ENCODE data around the gene SNRNP48. TPM values are rescaled to one million over a fixed set of nuclear protein-coding genes. Genes with fewer than 3 reads are reported as not detected.
A peak's percentile ranks its signal among the peaks of the same experiment; 100 is the strongest.

SNRNP48 gene
- total RNA-seq, 1 experiment from 2014 or later: 29.1 TPM

GRCh38 chr6:7640607-7641577, 50.9 kb downstream of the SNRNP48 start:
- H3K4me1 ChIP-seq: peaks cover 19% of the 10 kb centered on the region
- DNase-seq: peak; percentile 30 to 45
- no peaks in the 10 kb centered on the region for H3K27me3 ChIP-seq (replicated peaks; ENCODE audit: control insufficient read depth, insufficient read depth, low read length)
- no peaks in the 10 kb centered on the region for H3K36me3 ChIP-seq (ENCODE audit: control insufficient read depth, insufficient read depth, low read length)
- H3K27me3 Mint-ChIP-seq (ENCODE audit: insufficient read depth, unreplicated experiment): no peaks in the 10 kb centered on the region
- H3K4me3 ChIP-seq (ENCODE audit: low read depth, low read length): no peak overlapping the region
- no peak for TF ChIP-seq CTCF (IDR thresholded peaks at IDR 0.05; ENCODE audit: insufficient read depth in 1 of 2, low read depth in 1 of 2, low read length in 1 of 2, severe bottlenecking in 1 of 2, unreplicated experiment in 1 of 2)
- no peaks in the 10 kb centered on the region for H3K36me3 Mint-ChIP-seq (ENCODE audit: insufficient read depth, unreplicated experiment)
- H3K27ac Mint-ChIP-seq (ENCODE audit: unreplicated experiment): peak overlapping the region; percentile 82
- POLR2A ChIA-PET: no interaction called here
- H3K9me3 Mint-ChIP-seq (ENCODE audit: unreplicated experiment): no peaks in the 10 kb centered on the region
- no peak overlapping the region for H3K4me3 Mint-ChIP-seq (ENCODE audit: unreplicated experiment)
- no TSS peak for BruUV-seq (replicated peaks)
- intact Hi-C loops (cut with micrococcal nuclease; ENCODE audit: unreplicated experiment): no loop called here
- H3K4me1 Mint-ChIP-seq (ENCODE audit: low read depth, unreplicated experiment): peaks cover 14% of the 10 kb centered on the region
- H3K9me3 ChIP-seq: no peaks in the 10 kb centered on the region
- CTCF ChIA-PET: no interaction called here

- no peaks in the 10 kb centered on the region for H3K36me3 ChIP-seq (ENCODE audit: control insufficient read depth, insufficient read depth, low read length)
- CTCF ChIA-PET: no interaction called here
- no peaks in the 10 kb centered on the region for H3K27me3 Mint-ChIP-seq (ENCODE audit: insufficient read depth, unreplicated experiment)
- BruUV-seq (replicated peaks): no TSS peak
- DNase-seq: no peak
- no peaks in the 10 kb centered on the region for H3K36me3 Mint-ChIP-seq (ENCODE audit: insufficient read depth, unreplicated experiment)
- H3K4me1 ChIP-seq: peaks cover 19% of the 10 kb centered on the region
- H3K27me3 ChIP-seq (replicated peaks; ENCODE audit: control insufficient read depth, insufficient read depth, low read length): no peaks in the 10 kb centered on the region
- H3K4me3 Mint-ChIP-seq (ENCODE audit: unreplicated experiment): no peak overlapping the region
- no peak for TF ChIP-seq CTCF (IDR thresholded peaks at IDR 0.05; ENCODE audit: insufficient read depth in 1 of 2, low read depth in 1 of 2, low read length in 1 of 2, severe bottlenecking in 1 of 2, unreplicated experiment in 1 of 2)
- no peak overlapping the region for H3K4me3 ChIP-seq (ENCODE audit: low read depth, low read length)
- peaks cover 14% of the 10 kb centered on the region for H3K4me1 Mint-ChIP-seq (ENCODE audit: low read depth, unreplicated experiment)
- H3K27ac Mint-ChIP-seq (ENCODE audit: unreplicated experiment): no peak overlapping the region
- POLR2A ChIA-PET: no interaction called here
- no peaks in the 10 kb centered on the region for H3K9me3 ChIP-seq
- H3K9me3 Mint-ChIP-seq (ENCODE audit: unreplicated experiment): no peaks in the 10 kb centered on the region
- intact Hi-C loops (cut with micrococcal nuclease; ENCODE audit: unreplicated experiment): no loop called here
Observed at GRCh38 chr6:7642791-7643190, 52.8 kb downstream of the SNRNP48 start.

GRCh38 chr6:7644417-7644816, 54.4 kb downstream of the SNRNP48 start:
- Histone ChIP-seq H3K4me3 (ENCODE audit: low read depth, low read length) (no peak overlapping the region), H3K4me1 (peaks cover 19% of the 10 kb centered on the region), H3K27me3 (replicated peaks; ENCODE audit: control insufficient read depth, insufficient read depth, low read length) (no peaks in the 10 kb centered on the region), H3K36me3 (ENCODE audit: control insufficient read depth, insufficient read depth, low read length) (no peaks in the 10 kb centered on the region), H3K9me3 (no peaks in the 10 kb centered on the region)
- no peak for DNase-seq
- H3K9me3 Mint-ChIP-seq (ENCODE audit: unreplicated experiment): no peaks in the 10 kb centered on the region
- no peak overlapping the region for H3K27ac Mint-ChIP-seq (ENCODE audit: unreplicated experiment)
- intact Hi-C loops (cut with micrococcal nuclease; ENCODE audit: unreplicated experiment): no loop called here
- H3K27me3 Mint-ChIP-seq (ENCODE audit: insufficient read depth, unreplicated experiment): no peaks in the 10 kb centered on the region
- POLR2A ChIA-PET: no interaction called here
- CTCF ChIA-PET: no interaction called here
- no peaks in the 10 kb centered on the region for H3K36me3 Mint-ChIP-seq (ENCODE audit: insufficient read depth, unreplicated experiment)
- H3K4me3 Mint-ChIP-seq (ENCODE audit: unreplicated experiment): no peak overlapping the region
- BruUV-seq (replicated peaks): no TSS peak
- no peak for TF ChIP-seq CTCF (IDR thresholded peaks at IDR 0.05; ENCODE audit: insufficient read depth in 1 of 2, low read depth in 1 of 2, low read length in 1 of 2, severe bottlenecking in 1 of 2, unreplicated experiment in 1 of 2)
- H3K4me1 Mint-ChIP-seq (ENCODE audit: low read depth, unreplicated experiment): peaks cover 14% of the 10 kb centered on the region

All from Caco-2 (cell line).